Type B pancreatic cell (in vitro differentiated cells): ENCODE data around the gene HOTAIR. TPM values are rescaled to one million over a fixed set of nuclear protein-coding genes. Genes with fewer than 3 reads are reported as not detected.

Source experiments
- DNase-seq: peaks from one replicate; pipeline ENCODE4 v3.0.0; 2021; ENCODE audit warnings: mixed read lengths; ENCODE audit not compliant: unreplicated experiment; ENCODE audit errors: extremely low spot score
- H3K27ac Mint-ChIP-seq: 2 replicates; pipeline ENCODE4 v1.8.0; 2021; ENCODE audit warnings: mild to moderate bottlenecking, mixed read lengths
- H3K27me3 Mint-ChIP-seq: 2 replicates; pipeline ENCODE4 v1.8.0; 2021; ENCODE audit warnings: mixed read lengths
- H3K36me3 Mint-ChIP-seq: 2 replicates; pipeline ENCODE4 v1.8.0; 2021; ENCODE audit warnings: mixed read lengths
- H3K4me1 Mint-ChIP-seq: one replicate; pipeline ENCODE4 v1.8.0; 2021; ENCODE audit warnings: mixed read lengths; ENCODE audit not compliant: unreplicated experiment
- H3K4me3 Mint-ChIP-seq: 2 replicates; pipeline ENCODE4 v1.8.0; 2021; ENCODE audit warnings: mild to moderate bottlenecking, mixed read lengths
- H3K9me3 Mint-ChIP-seq: 2 replicates; pipeline ENCODE4 v1.8.0; 2021; ENCODE audit warnings: mixed read lengths
- CTCF ChIP-seq: fragments of 200-600 bp; sonication (generic); conservative IDR thresholded peaks from 2 replicates; pipeline ENCODE4 v1.5.0; 2021; ENCODE audit warnings: antibody characterized with exemption, mild to moderate bottlenecking
- total RNA-seq: library from RNA; stranded (reverse); gene quantifications from 2 replicates; pipeline ENCODE4 v1.2.1, GENCODE V29; 2021; ENCODE audit warnings: low replicate concordance

HOTAIR gene
- total RNA-seq, 1 donor from 2014 or later, result not detected

GRCh38 chr12:54020591-54021405, 46.0 kb upstream of the HOTAIR start:
- Mint-ChIP-seq H3K27ac (no peak overlapping the region), H3K4me1 (peaks cover 36% of the 10 kb centered on the region), H3K36me3 (peaks cover 4% of the 10 kb centered on the region), H3K27me3 (peaks cover 91% of the 10 kb centered on the region), H3K9me3 (no peaks in the 10 kb centered on the region), H3K4me3 (no peak overlapping the region)
- DNase-seq, result no peak
- no peak for TF ChIP-seq CTCF

- Mint-ChIP-seq H3K4me1 (peaks cover 29% of the 10 kb centered on the region), H3K9me3 (no peaks in the 10 kb centered on the region), H3K27ac (peak overlapping the region; percentile 10), H3K4me3 (peak overlapping the region; percentile 77), H3K27me3 (peaks cover 91% of the 10 kb centered on the region), H3K36me3 (peaks cover 4% of the 10 kb centered on the region)
- no peak for DNase-seq
- TF ChIP-seq CTCF, result no peak
Measured at GRCh38 chr12:54019924-54020590, 45.3 kb upstream of the HOTAIR start.

GRCh38 chr12:54019091-54019811, 44.5 kb upstream of the HOTAIR start:
- Mint-ChIP-seq H3K4me1 (peaks cover 29% of the 10 kb centered on the region), H3K9me3 (no peaks in the 10 kb centered on the region), H3K27ac (no peak overlapping the region), H3K36me3 (peaks cover 4% of the 10 kb centered on the region), H3K27me3 (peaks cover 91% of the 10 kb centered on the region), H3K4me3 (peak overlapping the region; percentile 77)
- TF ChIP-seq CTCF, result no peak
- DNase-seq, result no peak

GRCh38 chr12:54018468-54018984, 43.8 kb upstream of the HOTAIR start:
- DNase-seq, result no peak
- H3K9me3 Mint-ChIP-seq, result no peaks in the 10 kb centered on the region
- H3K4me3 Mint-ChIP-seq, result peak overlapping the region; percentile 86
- peaks cover 4% of the 10 kb centered on the region for H3K36me3 Mint-ChIP-seq
- H3K27me3 Mint-ChIP-seq, result peaks cover 91% of the 10 kb centered on the region
- H3K4me1 Mint-ChIP-seq, result peaks cover 24% of the 10 kb centered on the region
- TF ChIP-seq CTCF, result no peak
- no peak overlapping the region for H3K27ac Mint-ChIP-seq

GRCh38 chr12:54017878-54018467, 43.2 kb upstream of the HOTAIR start:
- no peaks in the 10 kb centered on the region for H3K9me3 Mint-ChIP-seq

More at GRCh38 chr12:54017878-54018467, 43.2 kb upstream of the HOTAIR start:
- Mint-ChIP-seq H3K4me3 (peak overlapping the region; percentile 86), H3K4me1 (peaks cover 18% of the 10 kb centered on the region), H3K27me3 (peaks cover 91% of the 10 kb centered on the region), H3K36me3 (peaks cover 4% of the 10 kb centered on the region), H3K27ac (peak overlapping the region; percentile 77)
- TF ChIP-seq CTCF, result no peak
- DNase-seq, result no peak
